ENCODE results near the gene OR4K14.
A peak's percentile ranks its signal among the peaks of the same experiment; 100 is the strongest.
"Not testable (repeated sequence)": the region's sequence is repeated elsewhere in the genome, so short reads cannot be mapped to it uniquely, and the experiment has no call there.

OR4K14 gene

GRCh38 chr14:20019257-20019865 lies at the start of gene OR4K14:
Gene OR4K14 (minus strand): TSS chr14:20019307. CDS start chr14:20015193, 4,114 bp downstream.
- DNase-seq: no peak

GRCh38 chr14:20059745-20060144 lies 40.6 kb upstream of the OR4K14 start, which contains the start of gene OR4L1:
Gene OR4L1 (plus strand): TSS chr14:20060045. CDS start chr14:20060045, 0 bp downstream.
- no peak for DNase-seq

GRCh38 chr14:20048202-20048601 lies 29.1 kb upstream of the OR4K14 start:
- DNase-seq: no peak

- DNase-seq: no peak
These were observed 25.1 kb upstream of the OR4K14 start for GRCh38 chr14:20044243-20044642.

GRCh38 chr14:20035938-20036337 lies 16.8 kb upstream of the OR4K14 start, which contains the start of gene OR4K13:
Gene OR4K13 (minus strand): TSS chr14:20036038. CDS start chr14:20034758, 1,280 bp downstream.
- DNase-seq: no peak

GRCh38 chr14:20035449-20035848 lies 16.3 kb upstream of the OR4K14 start:
- DNase-seq: no peak

- no peak for DNase-seq
These were observed 12.0 kb upstream of the OR4K14 start for GRCh38 chr14:20031058-20031457.

GRCh38 chr14:20008156-20008555 lies 11.0 kb downstream of the OR4K14 start:
- no peak for DNase-seq

- peak in 1 of 2 donors; percentile 5 for DNase-seq
These were observed 16.8 kb downstream of the OR4K14 start for GRCh38 chr14:20002319-20002718.

GRCh38 chr14:20001863-20002262 lies 17.2 kb downstream of the OR4K14 start, which contains the start of gene OR4Q2:
Gene OR4Q2 (plus strand): TSS chr14:20002163.
- no peak for DNase-seq

GRCh38 chr14:19993438-19993837 lies 25.7 kb downstream of the OR4K14 start:
- no peak for DNase-seq

GRCh38 chr14:19975291-19975690 lies 43.8 kb downstream of the OR4K14 start, which contains the start of gene OR4K15:
Gene OR4K15 (plus strand): TSS chr14:19975591. CDS start chr14:19975591, 0 bp downstream.
- no peak for DNase-seq

GRCh38 chr14:19974844-19975243 lies 44.3 kb downstream of the OR4K14 start:
- peak; percentile 9 to 55 for DNase-seq

- not testable (repeated sequence) for DNase-seq
These were observed 49.4 kb downstream of the OR4K14 start for GRCh38 chr14:19969735-19970134.

Data from CD4-positive, alpha-beta T cell treated with Interleukin-1 beta for 1 hour (primary cell).